H1 (cell line): ENCODE results near the gene FGF12. TPM values are rescaled to one million over a fixed set of nuclear protein-coding genes. Genes with fewer than 3 reads are reported as not detected.

Experiments used
- FOSL1 ChIP-seq: IDR thresholded peaks from 2 replicates; pipeline ENCODE4 v1.6.1; 2011; ENCODE audit warnings: mild to moderate bottlenecking, low read depth, low read length, moderate library complexity; ENCODE audit not compliant: insufficient read depth
- YY1 ChIP-seq: IDR thresholded peaks from 2 replicates; pipeline ENCODE4 v1.6.1; 2011; ENCODE audit warnings: low read depth, mild to moderate bottlenecking, low read length
- polyA plus RNA-seq, 7 experiments: library from polyadenylated mRNA; depleted of rRNA in 3 of 7; stranded (reverse) in 5 of 7; unstranded in 2 of 7; fragments of >200 nt in 5 of 7; fragments of 200-250 nt in 2 of 7; gene quantifications; 1 replicate in 5 of 7; 2 replicates in 1 of 7; 4 replicates in 1 of 7; pipeline versions ENCODE4 v1.2.1 to v1.2.3, GENCODE V29; 2011 to 2013; ENCODE audit warnings: missing spikeins in 2 of 7, mixed read lengths in 2 of 7
- total RNA-seq: library from RNA; stranded (reverse); fragmentation: NEBNext Ultra II Directional; extraction: Animal tissue kit (Norgen Biotek cat#: 25700); gene quantifications from 2 replicates; pipeline ENCODE4 v1.2.1, GENCODE V29; 2021

The FGF12 gene
- total and polyA plus RNA-seq, 2 of the 8 experiments (the other 6 are each of a cell fraction or from before 2014, with no cell fraction given) = 4.1 to 16.6 TPM

DNA sequence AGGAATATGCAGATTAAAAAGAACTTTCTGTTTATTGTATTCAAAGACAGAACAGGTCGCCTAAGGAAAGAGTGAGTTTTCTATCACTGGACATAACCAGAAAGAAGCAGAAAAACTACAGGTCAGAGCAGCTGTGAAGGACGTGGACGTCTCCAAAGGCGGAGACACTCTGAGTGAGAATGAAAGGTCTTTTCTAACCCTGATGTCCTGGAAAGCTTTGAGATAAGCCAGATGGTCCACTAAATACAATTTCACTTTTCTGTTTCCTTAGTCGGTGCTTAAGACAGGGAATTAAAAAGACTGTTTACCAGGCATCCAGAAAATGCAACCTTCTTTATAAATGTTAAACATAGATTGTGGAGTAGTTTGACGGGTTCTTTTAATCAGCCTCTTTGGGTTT is 360.4 kb downstream of the FGF12 start (continued):
- no peak for TF ChIP-seq YY1
- TF ChIP-seq FOSL1 = no peak
